Vagina (tissue), 2 donors: ENCODE data around the gene TASOR2.

Source experiments
- POLR2AphosphoS5 ChIP-seq, 2 donors: sonication (generic); formaldehyde crosslinking; IDR thresholded peaks; one replicate each; pipeline ENCODE4 v1.9.0; 2017; ENCODE audit warnings: antibody characterized with exemption in 2 of 2, mild to moderate bottlenecking in 2 of 2, low read depth in 1 of 2; ENCODE audit not compliant: insufficient read depth in 1 of 2
- TF ChIP-seq, protein P1 (sequence below), 3 experiments: fragments of 450-650 bp in 2 of 3; fragments of 200-600 bp in 1 of 3; sonication (generic) in 1 of 3; IDR thresholded peaks; one replicate each; pipeline ENCODE4 v1.5.1; 2017 to 2019; ENCODE audit warnings: antibody characterized with exemption in 3 of 3, mild to moderate bottlenecking in 2 of 3, moderate library complexity in 2 of 3

DNA sequence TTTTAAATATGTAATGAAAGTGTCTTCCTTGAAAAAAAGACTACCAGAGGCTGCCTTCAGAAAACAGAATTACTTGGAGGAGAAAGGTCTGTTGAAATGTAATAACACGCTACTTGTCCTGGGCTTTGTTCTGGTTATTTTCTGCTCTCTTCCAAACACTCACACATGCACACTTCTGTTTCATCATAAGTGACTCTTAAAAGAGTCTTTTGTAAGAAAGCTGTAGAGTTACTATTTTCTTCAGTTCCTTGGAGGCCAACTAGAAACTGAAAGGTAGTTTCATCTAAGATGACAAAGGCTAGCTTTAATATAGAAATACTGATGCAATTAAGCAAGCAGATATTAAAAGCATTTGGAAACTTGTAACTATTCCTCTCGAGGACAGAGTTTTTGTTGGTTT lies 39.1 kb downstream of the TASOR2 start:
- TF ChIP-seq, protein P1, sequence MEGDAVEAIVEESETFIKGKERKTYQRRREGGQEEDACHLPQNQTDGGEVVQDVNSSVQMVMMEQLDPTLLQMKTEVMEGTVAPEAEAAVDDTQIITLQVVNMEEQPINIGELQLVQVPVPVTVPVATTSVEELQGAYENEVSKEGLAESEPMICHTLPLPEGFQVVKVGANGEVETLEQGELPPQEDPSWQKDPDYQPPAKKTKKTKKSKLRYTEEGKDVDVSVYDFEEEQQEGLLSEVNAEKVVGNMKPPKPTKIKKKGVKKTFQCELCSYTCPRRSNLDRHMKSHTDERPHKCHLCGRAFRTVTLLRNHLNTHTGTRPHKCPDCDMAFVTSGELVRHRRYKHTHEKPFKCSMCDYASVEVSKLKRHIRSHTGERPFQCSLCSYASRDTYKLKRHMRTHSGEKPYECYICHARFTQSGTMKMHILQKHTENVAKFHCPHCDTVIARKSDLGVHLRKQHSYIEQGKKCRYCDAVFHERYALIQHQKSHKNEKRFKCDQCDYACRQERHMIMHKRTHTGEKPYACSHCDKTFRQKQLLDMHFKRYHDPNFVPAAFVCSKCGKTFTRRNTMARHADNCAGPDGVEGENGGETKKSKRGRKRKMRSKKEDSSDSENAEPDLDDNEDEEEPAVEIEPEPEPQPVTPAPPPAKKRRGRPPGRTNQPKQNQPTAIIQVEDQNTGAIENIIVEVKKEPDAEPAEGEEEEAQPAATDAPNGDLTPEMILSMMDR (IDR thresholded peaks at IDR 0.05), result no peak
- TF ChIP-seq POLR2AphosphoS5 (IDR thresholded peaks at IDR 0.05; ENCODE audit: insufficient read depth in 1 of 2, low read depth in 1 of 2), result no peak
